ENCODE data around the gene GAA.

Gene GAA

GRCh38 chr17:80101011-80101945 lies at the start of gene GAA:
Gene GAA, plus strand, starts transcription at chr17:80101581. Its CDS starts 3,006 bp downstream, at chr17:80104587.
- no peak for TF ChIP-seq GATA3 (IDR thresholded peaks at IDR 0.05; ENCODE audit: low read depth, low read length)
- TF ChIP-seq GATA2 (IDR thresholded peaks at IDR 0.05; ENCODE audit: low read depth, low read length) = no peak

GRCh38 chr17:80051681-80052080 lies 49.7 kb upstream of the GAA start:
- TF ChIP-seq GATA3 (IDR thresholded peaks at IDR 0.05; ENCODE audit: low read depth, low read length) = no peak
- TF ChIP-seq GATA2 (IDR thresholded peaks at IDR 0.05; ENCODE audit: low read depth, low read length) = no peak

DNA sequence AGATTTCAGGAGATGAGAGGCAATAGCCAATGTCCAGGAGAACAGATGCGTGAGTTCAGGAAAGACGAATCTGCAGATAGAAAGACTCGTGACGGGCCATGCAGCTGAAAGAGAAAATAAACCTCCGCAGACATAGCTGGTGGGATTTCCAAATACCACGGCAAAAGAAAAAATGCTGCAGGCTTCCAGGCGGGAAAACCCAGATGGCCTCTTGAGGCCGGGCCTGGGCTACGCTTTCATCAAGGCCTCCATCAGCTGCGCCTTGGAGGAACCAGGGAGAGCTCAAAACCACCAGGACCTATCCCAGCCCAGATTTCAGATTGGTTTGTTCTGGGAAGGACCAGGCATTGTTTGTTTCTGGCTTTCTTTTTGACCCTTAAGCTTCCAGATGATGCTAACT lies 48.3 kb upstream of the GAA start:
- no peak for TF ChIP-seq GATA2 (IDR thresholded peaks at IDR 0.05; ENCODE audit: low read depth, low read length)

DNA sequence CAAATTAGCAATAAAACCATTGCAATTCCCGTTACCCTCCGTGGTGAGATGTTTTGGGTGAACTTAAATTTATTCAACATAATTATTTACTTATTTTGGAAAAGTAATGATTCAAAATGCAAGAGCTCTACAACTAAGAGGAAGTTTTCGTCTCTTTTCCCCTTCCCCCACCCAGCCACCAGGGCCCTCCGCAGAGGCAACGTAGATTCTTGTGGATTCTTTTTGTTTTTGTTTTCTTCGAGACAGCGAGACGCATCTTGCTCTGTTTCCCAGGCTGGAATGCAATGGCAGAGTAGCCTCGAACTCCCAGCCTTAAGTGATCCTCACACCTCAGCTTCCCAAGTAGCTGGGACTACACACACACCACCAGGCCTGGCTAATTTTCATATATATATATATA lies 45.8 kb upstream of the GAA start:
- TF ChIP-seq GATA2 (IDR thresholded peaks at IDR 0.05; ENCODE audit: low read depth, low read length) (no peak), GATA3 (IDR thresholded peaks at IDR 0.05; ENCODE audit: low read depth, low read length) (no peak)

GRCh38 chr17:80058311-80058955 lies 42.9 kb upstream of the GAA start:
- TF ChIP-seq GATA2 (IDR thresholded peaks at IDR 0.05; ENCODE audit: low read depth, low read length) = no peak
- no peak for TF ChIP-seq GATA3 (IDR thresholded peaks at IDR 0.05; ENCODE audit: low read depth, low read length)

DNA sequence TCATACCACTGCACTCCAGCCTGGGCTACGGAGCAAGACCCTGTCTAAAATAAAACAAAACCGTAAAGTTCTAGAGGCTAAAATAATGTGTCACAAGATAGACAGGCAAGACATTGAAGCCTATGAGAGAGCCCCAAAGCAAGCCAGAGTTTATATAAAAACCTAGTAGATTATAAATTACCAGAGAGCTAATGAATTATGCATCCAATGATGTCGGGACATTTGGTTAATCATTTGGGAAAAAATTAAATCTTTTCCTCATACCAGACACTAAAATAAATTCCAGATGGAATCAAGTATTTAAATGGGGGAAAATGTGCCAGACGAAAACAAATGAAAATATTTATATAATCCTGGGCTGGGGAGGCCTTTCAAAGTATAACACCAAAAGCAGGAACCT lies 40.7 kb upstream of the GAA start:
- TF ChIP-seq GATA2 (IDR thresholded peaks at IDR 0.05; ENCODE audit: low read depth, low read length) (no peak), GATA3 (IDR thresholded peaks at IDR 0.05; ENCODE audit: low read depth, low read length) (no peak)

- peak; percentile 59; the same call in 1 of the 2 replicates for TF ChIP-seq GATA2 (IDR thresholded peaks at IDR 0.05; ENCODE audit: low read depth, low read length)
- TF ChIP-seq GATA3 (IDR thresholded peaks at IDR 0.05; ENCODE audit: low read depth, low read length) = no peak
These were observed 40.0 kb upstream of the GAA start for GRCh38 chr17:80061421-80061820.

DNA sequence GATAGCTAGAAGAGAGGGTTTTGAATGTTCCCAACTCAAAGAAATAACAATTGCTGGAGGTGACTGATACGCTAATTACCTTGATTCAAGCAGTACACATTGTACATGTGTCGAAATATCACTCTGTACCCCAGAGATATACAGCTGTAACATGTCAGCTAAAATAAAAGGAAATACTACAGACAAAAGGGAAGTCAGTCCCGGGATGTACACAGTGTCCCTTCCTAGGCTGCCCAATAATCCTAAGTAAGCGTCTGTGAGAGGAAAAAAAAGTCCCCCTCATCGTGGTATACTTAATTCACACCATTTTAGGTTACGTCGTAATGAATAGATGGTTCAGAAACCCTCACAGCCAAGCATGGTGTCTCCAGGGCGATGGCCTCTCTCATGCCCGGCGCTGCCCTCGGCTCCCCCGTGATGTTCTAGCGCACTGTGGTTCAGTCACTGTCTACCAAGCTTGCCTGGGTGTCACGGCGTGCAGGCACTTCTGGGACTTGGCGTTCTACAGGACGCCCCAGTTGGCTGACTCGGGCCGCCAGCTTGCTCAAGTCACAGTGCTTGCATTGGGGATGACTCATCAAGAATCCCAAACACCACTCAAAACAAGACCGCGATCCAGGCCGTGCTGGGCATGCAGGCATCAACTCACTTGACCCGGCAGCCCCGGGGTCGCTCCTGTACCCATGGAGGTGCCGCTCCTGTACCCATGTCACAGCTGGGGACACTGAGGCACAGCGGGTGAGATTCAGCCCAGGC lies 37.4 kb upstream of the GAA start:
- no peak for TF ChIP-seq GATA2 (IDR thresholded peaks at IDR 0.05; ENCODE audit: low read depth, low read length)
- TF ChIP-seq GATA3 (IDR thresholded peaks at IDR 0.05; ENCODE audit: low read depth, low read length) = no peak

DNA sequence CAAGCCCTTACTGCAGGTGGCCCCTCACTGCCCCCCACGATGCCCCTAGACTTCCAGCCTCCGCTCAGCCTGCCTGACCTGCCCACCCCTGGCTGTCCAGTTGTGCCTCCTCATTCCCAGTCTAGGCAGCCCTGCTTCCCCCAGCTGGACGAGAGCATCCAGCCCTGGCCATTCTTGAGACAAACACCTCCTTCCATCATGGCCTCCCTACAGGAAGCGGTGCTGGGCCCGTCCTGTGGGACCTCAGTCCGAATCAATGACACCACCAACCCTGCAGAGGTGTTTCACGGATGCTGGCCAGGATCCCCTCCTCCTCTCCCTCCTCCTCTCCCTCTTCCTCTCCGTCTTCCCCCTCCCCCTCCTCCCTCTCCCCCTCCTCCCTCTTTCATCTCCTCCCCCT lies 36.7 kb upstream of the GAA start:
- TF ChIP-seq GATA3 (IDR thresholded peaks at IDR 0.05; ENCODE audit: low read depth, low read length) = no peak
- TF ChIP-seq GATA2 (IDR thresholded peaks at IDR 0.05; ENCODE audit: low read depth, low read length) = no peak

- TF ChIP-seq GATA2 (IDR thresholded peaks at IDR 0.05; ENCODE audit: low read depth, low read length) (no peak), GATA3 (IDR thresholded peaks at IDR 0.05; ENCODE audit: low read depth, low read length) (no peak)
These were observed 35.8 kb upstream of the GAA start for GRCh38 chr17:80065478-80066170.

- TF ChIP-seq GATA2 (IDR thresholded peaks at IDR 0.05; ENCODE audit: low read depth, low read length) = no peak
- TF ChIP-seq GATA3 (IDR thresholded peaks at IDR 0.05; ENCODE audit: low read depth, low read length) = no peak
These were observed 33.9 kb upstream of the GAA start for GRCh38 chr17:80067393-80067986.

GRCh38 chr17:80068301-80069222 lies 32.8 kb upstream of the GAA start:
- TF ChIP-seq GATA3 (IDR thresholded peaks at IDR 0.05; ENCODE audit: low read depth, low read length) = no peak; the same call in 1 of the 2 replicates
- TF ChIP-seq GATA2 (IDR thresholded peaks at IDR 0.05; ENCODE audit: low read depth, low read length) = peak; percentile 89

Measured in SH-SY5Y (cell line).